Panc1 (cell line): ENCODE measurements around the gene TBX1. TPM values are rescaled to one million over a fixed set of nuclear protein-coding genes. Genes with fewer than 3 reads are reported as not detected.

Experiments used
- ATAC-seq: fragments of 200-7000 bp; cut with Tn5 transposase; 2 replicates; pipeline ENCODE4 v1.9.1; 2020; ENCODE audit warnings: mild to moderate bottlenecking, moderate library complexity
- BruUV-seq: library from RNA; stranded (reverse); fragments of 400-500 nt; replicated peaks from 2 replicates; lab custom pipeline; 2021; lab: Mats Ljungman, UMichigan
- CTCF ChIA-PET: fragments of 300-600 bp; sonication (Branson Sonifier 250); formaldehyde crosslinking; loops from one replicate; lab custom pipeline; 2022; ENCODE audit warnings: antibody characterized with exemption; lab: Charles Lee
- POLR2A ChIA-PET: fragments of 300-600 bp; sonication (Branson Sonifier 250); formaldehyde crosslinking; loops from one replicate; lab custom pipeline; 2022; ENCODE audit warnings: antibody characterized with exemption; lab: Charles Lee
- DNase-seq: peaks from one replicate; pipeline ENCODE4 v3.0.0-alpha.2; 2010; ENCODE audit warnings: low read depth, low spot score
- H3K27ac ChIP-seq: 2 replicates; pipeline ENCODE4 v1.5.1; 2011; ENCODE audit warnings: mild to moderate bottlenecking, low read length, inconsistent platforms
- H3K27me3 ChIP-seq: fragments of 200-500 bp; sonication (Bioruptor generic); 2 replicates; pipeline ENCODE4 v1.6.0; 2014; ENCODE audit warnings: low read length, inconsistent platforms; ENCODE audit not compliant: control insufficient read depth, insufficient read depth
- H3K36me3 ChIP-seq: fragments of 200-500 bp; sonication (Bioruptor generic); 2 replicates; pipeline ENCODE4 v1.5.1; 2014; ENCODE audit warnings: inconsistent platforms, mild to moderate bottlenecking, low read length, moderate library complexity; ENCODE audit not compliant: control insufficient read depth, insufficient read depth
- H3K4me1 ChIP-seq: 2 replicates; pipeline ENCODE4 v1.5.1; 2011; ENCODE audit warnings: inconsistent platforms, mild to moderate bottlenecking, low read length, moderate library complexity; ENCODE audit not compliant: control insufficient read depth, insufficient read depth
- H3K4me3 ChIP-seq, 2 experiments: 2 replicates each; pipeline ENCODE4 v1.5.1; 2011 to 2012; ENCODE audit warnings: low read depth in 2 of 2, low read length in 2 of 2, mild to moderate bottlenecking in 2 of 2, inconsistent platforms in 1 of 2, moderate library complexity in 1 of 2
- H3K9me3 ChIP-seq: fragments of 200-500 bp; sonication (Bioruptor generic); 2 replicates; pipeline ENCODE4 v1.5.1; 2014; ENCODE audit warnings: low read depth, mild to moderate bottlenecking, inconsistent platforms, low read length, moderate library complexity; ENCODE audit not compliant: control insufficient read depth, insufficient read depth
- POLR2AphosphoS5 ChIP-seq: IDR thresholded peaks from 2 replicates; pipeline ENCODE4 v1.6.1; 2012; ENCODE audit warnings: mild to moderate bottlenecking, low read depth, low read length, moderate library complexity
- TCF7L2 ChIP-seq: IDR thresholded peaks from 2 replicates; pipeline ENCODE4 v1.6.1; 2011; ENCODE audit warnings: mild to moderate bottlenecking, low read depth, low read length, inconsistent platforms
- in situ Hi-C: cut with HindIII; loops from 2 replicates; pipeline ENCODE4 v1.10.0; 2016; ENCODE audit warnings: low sequenced_read_pairs, low pct_unique_long_range_greater_than_20kb
- intact Hi-C: fragments of 100-400 bp; cut with micrococcal nuclease; formaldehyde crosslinking; loops from one replicate; pipeline ENCODE4 v1.10.0; 2022; ENCODE audit not compliant: unreplicated experiment
- total RNA-seq: library from RNA; stranded (reverse); gene quantifications from one replicate; pipeline ENCODE4 v1.2.1, GENCODE V29; 2021; ENCODE audit not compliant: unreplicated experiment
- TF ChIP-seq, protein P1 (sequence below), 2 experiments: IDR thresholded peaks; 2 replicates each; pipeline ENCODE4 v1.6.1; 2011 to 2012; ENCODE audit warnings: low read depth in 2 of 2, control low read depth in 1 of 2, low read length in 1 of 2, mild to moderate bottlenecking in 1 of 2, moderate library complexity in 1 of 2; ENCODE audit not compliant: insufficient read depth in 1 of 2

Gene TBX1
- total RNA-seq, 1 experiment from 2014 or later, result 91.7 TPM

DNA sequence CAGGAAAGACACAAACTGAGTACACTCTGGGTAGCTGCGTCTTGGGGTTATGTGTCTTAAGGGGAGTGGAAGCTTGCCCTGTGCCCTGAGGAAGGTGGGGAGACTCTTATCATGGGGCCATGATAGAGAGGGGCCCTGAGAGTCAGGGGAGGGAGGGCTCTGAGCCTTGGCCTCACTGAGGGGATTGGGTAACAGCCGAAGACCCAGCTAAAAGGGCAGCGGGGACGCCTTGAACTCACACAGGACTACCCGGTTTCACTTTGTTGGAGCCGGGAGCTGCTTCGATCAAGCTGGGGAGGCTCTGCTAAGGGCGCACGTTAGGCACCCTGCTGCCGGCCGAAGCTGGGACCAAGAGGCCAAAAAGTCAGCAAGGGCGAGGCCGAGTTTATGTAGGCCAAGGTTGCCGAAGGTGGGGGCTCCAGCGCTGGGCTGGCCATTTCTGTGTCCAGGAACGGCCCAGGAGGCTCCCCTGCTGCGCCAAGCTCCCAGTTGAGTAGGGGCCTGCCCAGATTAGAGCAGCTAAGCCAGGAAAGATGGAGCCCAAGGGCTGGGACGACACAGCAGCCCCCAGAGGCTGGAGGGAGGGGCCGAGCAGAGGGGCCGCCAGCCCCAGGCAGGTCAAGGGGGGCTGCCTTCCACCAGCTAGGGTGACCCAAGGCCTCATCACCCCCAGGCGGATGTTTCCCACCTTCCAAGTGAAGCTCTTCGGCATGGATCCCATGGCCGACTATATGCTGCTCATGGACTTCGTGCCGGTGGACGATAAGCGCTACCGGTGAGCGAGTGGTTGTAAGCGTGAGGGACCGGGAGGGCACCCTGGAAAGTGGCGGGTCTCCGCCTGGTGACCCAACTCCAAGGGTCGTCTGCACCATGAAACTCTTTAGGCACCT lies 2.2 kb downstream of the TBX1 start:
- intact Hi-C loops (no loop called here), in situ Hi-C loops (no loop called here)
- TF ChIP-seq TCF7L2 (no peak), POLR2AphosphoS5 (no peak)
- TF ChIP-seq, protein P1, sequence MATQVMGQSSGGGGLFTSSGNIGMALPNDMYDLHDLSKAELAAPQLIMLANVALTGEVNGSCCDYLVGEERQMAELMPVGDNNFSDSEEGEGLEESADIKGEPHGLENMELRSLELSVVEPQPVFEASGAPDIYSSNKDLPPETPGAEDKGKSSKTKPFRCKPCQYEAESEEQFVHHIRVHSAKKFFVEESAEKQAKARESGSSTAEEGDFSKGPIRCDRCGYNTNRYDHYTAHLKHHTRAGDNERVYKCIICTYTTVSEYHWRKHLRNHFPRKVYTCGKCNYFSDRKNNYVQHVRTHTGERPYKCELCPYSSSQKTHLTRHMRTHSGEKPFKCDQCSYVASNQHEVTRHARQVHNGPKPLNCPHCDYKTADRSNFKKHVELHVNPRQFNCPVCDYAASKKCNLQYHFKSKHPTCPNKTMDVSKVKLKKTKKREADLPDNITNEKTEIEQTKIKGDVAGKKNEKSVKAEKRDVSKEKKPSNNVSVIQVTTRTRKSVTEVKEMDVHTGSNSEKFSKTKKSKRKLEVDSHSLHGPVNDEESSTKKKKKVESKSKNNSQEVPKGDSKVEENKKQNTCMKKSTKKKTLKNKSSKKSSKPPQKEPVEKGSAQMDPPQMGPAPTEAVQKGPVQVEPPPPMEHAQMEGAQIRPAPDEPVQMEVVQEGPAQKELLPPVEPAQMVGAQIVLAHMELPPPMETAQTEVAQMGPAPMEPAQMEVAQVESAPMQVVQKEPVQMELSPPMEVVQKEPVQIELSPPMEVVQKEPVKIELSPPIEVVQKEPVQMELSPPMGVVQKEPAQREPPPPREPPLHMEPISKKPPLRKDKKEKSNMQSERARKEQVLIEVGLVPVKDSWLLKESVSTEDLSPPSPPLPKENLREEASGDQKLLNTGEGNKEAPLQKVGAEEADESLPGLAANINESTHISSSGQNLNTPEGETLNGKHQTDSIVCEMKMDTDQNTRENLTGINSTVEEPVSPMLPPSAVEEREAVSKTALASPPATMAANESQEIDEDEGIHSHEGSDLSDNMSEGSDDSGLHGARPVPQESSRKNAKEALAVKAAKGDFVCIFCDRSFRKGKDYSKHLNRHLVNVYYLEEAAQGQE (IDR thresholded peaks at IDR 0.05; ENCODE audit: insufficient read depth in 1 of 2, low read depth in 2 of 2, low read length in 1 of 2), result no peak
- Histone ChIP-seq H3K27me3 (no peaks in the 10 kb centered on the region), H3K4me1 (peaks cover 27% of the 10 kb centered on the region), H3K36me3 (no peaks in the 10 kb centered on the region; the same call in 1 of the 2 replicates), H3K27ac (peak overlapping the region; percentile 88), H3K9me3 (no peaks in the 10 kb centered on the region), H3K4me3 (peak overlapping the region; percentile 52 to 60)
- ChIA-PET CTCF (no interaction called here), POLR2A (no interaction called here)
- no peak for ATAC-seq
- DNase-seq, result no peak
- no TSS peak for BruUV-seq

DNA sequence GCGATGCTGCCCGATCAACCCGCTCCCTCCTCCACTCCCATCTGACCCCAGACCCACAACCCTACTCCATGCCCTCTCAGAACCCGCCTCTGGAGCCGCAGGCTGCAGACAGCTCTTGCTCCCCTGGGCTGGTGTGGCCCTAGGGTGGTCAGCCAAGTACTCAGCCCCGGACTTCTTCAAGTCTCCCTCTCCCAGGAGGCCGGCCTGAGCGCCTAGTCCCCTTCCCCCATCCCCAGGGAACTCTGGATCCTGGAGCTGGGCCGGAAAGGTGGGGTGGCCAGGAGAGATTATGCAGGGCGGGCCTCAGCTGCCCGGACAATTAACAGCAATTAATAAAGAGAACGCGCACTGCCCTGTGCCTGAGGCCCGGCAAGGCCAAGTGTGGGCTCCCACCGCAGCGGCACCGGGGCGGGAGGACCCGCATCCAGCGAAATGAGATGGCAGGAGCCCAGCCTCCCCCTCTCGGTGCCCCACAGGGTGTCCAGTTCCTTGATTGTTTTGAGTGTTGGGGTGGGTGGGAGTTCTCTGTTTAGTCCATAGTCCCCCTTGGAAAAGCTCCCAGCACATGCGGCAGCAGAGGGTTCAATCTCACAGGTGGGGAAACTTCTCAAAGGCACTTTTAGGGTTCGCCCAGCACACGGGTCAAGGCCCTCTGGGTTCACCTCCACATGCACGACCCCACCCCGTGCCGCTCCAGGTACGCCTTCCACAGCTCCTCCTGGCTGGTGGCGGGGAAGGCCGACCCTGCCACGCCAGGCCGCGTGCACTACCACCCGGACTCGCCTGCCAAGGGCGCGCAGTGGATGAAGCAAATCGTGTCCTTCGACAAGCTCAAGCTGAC lies 3.1 kb downstream of the TBX1 start:
- TF ChIP-seq, protein P1 (IDR thresholded peaks at IDR 0.05; ENCODE audit: insufficient read depth in 1 of 2, low read depth in 2 of 2, low read length in 1 of 2), result no peak
- no peak for TF ChIP-seq TCF7L2
- Histone ChIP-seq H3K27me3 (no peaks in the 10 kb centered on the region), H3K4me3 (0 out of 4 replicates have a peak overlapping the region, but pooled peaks of 1 of the 2 experiments have one; percentile 52), H3K27ac (peak overlapping the region; percentile 88), H3K4me1 (peaks cover 20% of the 10 kb centered on the region), H3K36me3 (no peaks in the 10 kb centered on the region; the same call in 1 of the 2 replicates), H3K9me3 (no peaks in the 10 kb centered on the region)
- intact Hi-C loops, result no loop called here
- no TSS peak for BruUV-seq
- ATAC-seq, result no peak
- DNase-seq, result no peak
- CTCF ChIA-PET, result interaction anchor here (0.5 kb wide), 1 partner anchor 437 kb away, joined by 8 read pairs; no protein-coding TSS in a partner anchor
- POLR2A ChIA-PET, result no interaction called here
- in situ Hi-C loops, result no loop called here
